ENCODE measurements around the gene PDE11A. TPM values are rescaled to one million over a fixed set of nuclear protein-coding genes. Genes with fewer than 3 reads are reported as not detected.

PDE11A gene
- total and polyA plus RNA-seq, 10 donors: 0.02 to 1.2 (median 0.22) TPM; not detected in 3

DNA sequence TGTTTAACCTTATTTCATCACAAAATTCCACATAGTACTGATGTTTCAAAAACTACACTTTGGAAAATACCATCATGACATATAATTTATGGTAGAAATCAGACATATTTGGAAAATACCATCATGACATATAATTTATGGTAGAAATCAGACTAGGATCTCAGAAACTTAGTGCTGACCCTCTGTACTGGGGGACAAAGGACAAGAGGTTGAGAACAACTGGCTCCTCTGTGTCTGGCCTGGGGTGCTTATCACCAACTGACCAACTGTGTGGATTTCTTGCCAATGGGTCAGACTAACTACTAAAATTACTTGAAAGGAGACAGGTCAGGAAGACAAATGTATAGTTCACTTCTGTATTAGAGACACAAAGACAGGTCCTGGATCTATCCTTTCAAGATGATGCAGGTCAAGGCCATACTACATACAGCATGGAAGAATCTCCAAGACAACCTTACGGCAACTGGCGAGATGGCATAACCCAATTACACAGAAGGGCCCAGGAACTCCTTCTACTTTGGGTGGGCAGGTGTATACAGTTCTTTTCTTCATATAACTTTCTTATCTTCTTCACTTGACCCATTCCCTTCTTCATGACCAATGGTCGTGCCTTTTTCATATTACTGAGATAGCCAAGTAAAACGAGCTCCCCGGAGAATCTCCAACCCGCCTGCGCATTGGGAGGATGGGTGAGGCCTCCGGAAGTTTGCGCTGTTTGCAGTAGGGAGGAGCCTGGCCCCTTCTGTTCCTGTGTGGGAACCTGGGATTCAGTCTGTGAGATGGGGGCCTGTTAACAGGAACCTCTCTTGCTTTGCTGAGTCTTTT lies 389.5 kb downstream of the PDE11A start:
- WGBS, 5 donors: 81 to 88% (median 85%) methylated on average over 9 of the region's 9 CpGs
- H3K4me3 ChIP-seq: no peak overlapping the region
- no peaks in the 10 kb centered on the region for H3K9me3 ChIP-seq
- DNase-seq: no peak
- intact Hi-C loops (cut with DNase I; ENCODE audit: low total_unique reads): no loop called here
- H3K36me3 ChIP-seq: no peaks in the 10 kb centered on the region
- TF ChIP-seq POLR2A (IDR thresholded peaks at IDR 0.05) (no peak), POLR2AphosphoS5 (IDR thresholded peaks at IDR 0.05) (no peak)
- TF ChIP-seq, protein P1, sequence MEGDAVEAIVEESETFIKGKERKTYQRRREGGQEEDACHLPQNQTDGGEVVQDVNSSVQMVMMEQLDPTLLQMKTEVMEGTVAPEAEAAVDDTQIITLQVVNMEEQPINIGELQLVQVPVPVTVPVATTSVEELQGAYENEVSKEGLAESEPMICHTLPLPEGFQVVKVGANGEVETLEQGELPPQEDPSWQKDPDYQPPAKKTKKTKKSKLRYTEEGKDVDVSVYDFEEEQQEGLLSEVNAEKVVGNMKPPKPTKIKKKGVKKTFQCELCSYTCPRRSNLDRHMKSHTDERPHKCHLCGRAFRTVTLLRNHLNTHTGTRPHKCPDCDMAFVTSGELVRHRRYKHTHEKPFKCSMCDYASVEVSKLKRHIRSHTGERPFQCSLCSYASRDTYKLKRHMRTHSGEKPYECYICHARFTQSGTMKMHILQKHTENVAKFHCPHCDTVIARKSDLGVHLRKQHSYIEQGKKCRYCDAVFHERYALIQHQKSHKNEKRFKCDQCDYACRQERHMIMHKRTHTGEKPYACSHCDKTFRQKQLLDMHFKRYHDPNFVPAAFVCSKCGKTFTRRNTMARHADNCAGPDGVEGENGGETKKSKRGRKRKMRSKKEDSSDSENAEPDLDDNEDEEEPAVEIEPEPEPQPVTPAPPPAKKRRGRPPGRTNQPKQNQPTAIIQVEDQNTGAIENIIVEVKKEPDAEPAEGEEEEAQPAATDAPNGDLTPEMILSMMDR (IDR thresholded peaks at IDR 0.05 in 8 of 11, conservative IDR thresholded peaks at IDR 0.05 in 3 of 11): no peak
- no peaks in the 10 kb centered on the region for H3K27me3 ChIP-seq (replicated peaks in 1 of 7)
- no peaks in the 10 kb centered on the region for H3K4me1 ChIP-seq
- H3K27ac ChIP-seq: no peak overlapping the region

DNA sequence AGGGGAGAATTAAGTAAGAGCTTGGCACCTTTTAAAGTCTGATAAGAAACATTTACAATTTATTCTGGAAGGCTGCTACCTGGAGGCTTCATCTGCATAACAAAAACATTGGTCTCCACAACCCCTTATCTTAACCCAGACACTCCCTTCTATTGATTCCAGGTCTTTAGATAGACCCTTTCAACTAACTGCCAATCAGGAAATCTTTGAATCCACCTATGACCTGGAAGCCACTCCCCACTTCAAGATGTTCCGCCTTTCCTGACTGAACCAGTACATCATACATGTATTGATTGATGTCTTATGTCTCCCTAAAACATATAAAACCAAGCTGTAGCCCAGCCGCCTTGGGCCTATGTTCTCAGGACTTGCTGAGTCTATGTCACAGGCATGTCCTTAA lies 390.6 kb downstream of the PDE11A start:
- intact Hi-C loops (cut with DNase I; ENCODE audit: low total_unique reads): no loop called here
- Histone ChIP-seq H3K36me3 (no peaks in the 10 kb centered on the region), H3K4me3 (no peak overlapping the region), H3K9me3 (no peaks in the 10 kb centered on the region), H3K4me1 (no peaks in the 10 kb centered on the region), H3K27ac (no peak overlapping the region), H3K27me3 (replicated peaks in 1 of 7) (no peaks in the 10 kb centered on the region)
- WGBS, 5 donors: 88 to 97% (median 94%) methylated on average over 2 of the region's 2 CpGs
- no peak for DNase-seq
- TF ChIP-seq POLR2A (IDR thresholded peaks at IDR 0.05) (no peak), POLR2AphosphoS5 (IDR thresholded peaks at IDR 0.05) (no peak)
- TF ChIP-seq, protein P1 (IDR thresholded peaks at IDR 0.05 in 8 of 11, conservative IDR thresholded peaks at IDR 0.05 in 3 of 11): no peak

DNA sequence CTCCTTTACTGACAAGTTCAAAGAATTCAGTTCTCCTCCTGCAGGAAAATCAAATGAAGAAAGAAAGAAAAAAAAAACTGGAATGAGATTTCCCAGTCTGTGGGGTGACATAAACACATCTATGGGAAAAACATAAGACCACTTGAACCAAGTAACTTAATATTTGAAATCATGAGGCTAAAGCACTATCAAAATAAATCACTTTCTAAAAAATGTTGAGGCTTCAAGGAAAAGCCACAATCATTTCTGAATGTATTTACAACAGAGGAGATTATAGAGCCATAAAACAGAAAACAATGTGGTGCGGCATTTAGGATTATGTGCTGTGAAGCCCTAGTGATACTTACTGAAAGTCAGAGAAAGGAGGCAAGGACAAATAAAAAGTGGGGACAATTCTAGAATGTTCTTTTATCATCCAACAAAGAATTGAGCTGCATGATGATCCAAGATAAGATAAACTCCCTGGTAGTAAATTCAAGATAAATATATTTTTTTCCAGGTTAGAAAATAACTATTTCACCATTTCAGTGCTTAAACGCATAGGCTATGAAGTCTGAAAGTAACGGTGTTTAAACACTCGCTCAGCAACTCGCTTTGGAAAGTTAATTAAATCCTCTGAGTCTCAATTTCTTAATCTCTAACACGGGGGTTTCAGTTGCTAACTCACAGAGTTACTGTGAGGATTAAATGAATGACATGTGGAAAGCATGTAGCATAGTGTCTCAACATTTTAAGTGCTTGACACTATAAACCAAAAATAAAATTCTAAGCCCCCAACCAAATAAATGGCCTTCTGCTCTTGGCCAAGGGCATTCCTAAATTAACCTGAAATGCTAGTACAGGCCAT lies 391.5 kb downstream of the PDE11A start:
- Histone ChIP-seq H3K27ac (no peak overlapping the region), H3K4me3 (no peak overlapping the region), H3K27me3 (replicated peaks in 1 of 7) (peaks cover 0 to 7% (median 0%) of the 10 kb centered on the region in 7 donors), H3K36me3 (no peaks in the 10 kb centered on the region), H3K9me3 (no peaks in the 10 kb centered on the region), H3K4me1 (no peaks in the 10 kb centered on the region)
- no peak for DNase-seq
- 90 to 96% (median 92%) methylated on average over 6 of the region's 6 CpGs for WGBS, 5 donors
- intact Hi-C loops (cut with DNase I; ENCODE audit: low total_unique reads): no loop called here
- no peak for TF ChIP-seq POLR2A (IDR thresholded peaks at IDR 0.05)
- TF ChIP-seq, protein P1 (IDR thresholded peaks at IDR 0.05 in 8 of 11, conservative IDR thresholded peaks at IDR 0.05 in 3 of 11): no peak
- no peak for TF ChIP-seq POLR2AphosphoS5 (IDR thresholded peaks at IDR 0.05)
